ENCODE measurements around the gene FAM151B.

The FAM151B gene

GRCh38 chr5:80592105-80592504 is 104.2 kb downstream of the FAM151B start:
- no peak for DNase-seq

All from amniotic stem cell (primary cell).